GM18868 (cell line): ENCODE measurements around the gene UBA52.

Experiments used
- ATAC-seq: cut with Tn5 transposase; IDR thresholded peaks from one replicate; pipeline ENCODE4 v1.9.1; 2021; ENCODE audit warnings: mild to moderate bottlenecking, moderate library complexity; ENCODE audit not compliant: unreplicated experiment

The UBA52 gene

GRCh38 chr19:18551631-18552030 lies 20.0 kb upstream of the UBA52 start:
- ATAC-seq = no peak

DNA sequence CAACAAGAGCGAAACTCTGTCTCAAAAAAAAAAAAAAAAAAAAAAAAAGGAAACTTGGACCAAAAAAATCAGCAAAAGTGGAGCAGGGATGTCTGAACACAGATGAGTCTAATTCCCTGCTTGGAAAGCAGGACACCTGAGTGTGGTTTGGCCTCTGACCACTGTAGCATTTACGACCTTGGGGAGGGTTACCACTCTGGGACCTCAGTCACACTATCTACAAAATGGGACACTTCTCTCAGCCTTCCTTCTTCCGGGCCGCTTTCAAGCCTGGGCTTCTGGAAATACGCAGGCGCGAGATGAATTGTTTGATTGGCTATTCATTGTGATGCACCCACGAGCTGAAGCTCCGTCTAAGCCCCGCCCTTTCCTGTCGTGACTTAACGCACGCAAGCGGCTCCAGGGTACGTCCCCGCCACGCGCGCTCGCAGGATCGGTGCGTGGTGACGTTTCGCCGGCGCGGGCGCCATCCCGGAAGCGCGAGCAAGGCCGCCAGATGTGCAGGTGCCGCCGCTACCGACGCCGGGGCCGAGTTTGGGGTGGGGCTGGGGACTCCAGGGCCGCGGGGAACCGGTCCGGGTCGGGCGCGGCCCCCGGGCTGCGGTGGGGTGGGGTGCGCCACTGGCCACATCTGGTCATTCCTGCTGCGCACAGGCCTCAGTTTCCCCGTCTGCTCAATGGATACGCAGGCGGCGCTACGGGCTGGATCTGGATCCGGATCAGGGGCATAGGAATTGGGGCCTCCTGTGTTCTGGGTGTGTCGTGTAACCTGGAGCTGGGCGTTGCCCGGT lies 14.1 kb upstream of the UBA52 start, which contains the start of gene KXD1:
KXD1 (plus strand) TSS at position 460 of the 791 bp plus-strand sequence. CDS start 4,187 bp downstream, outside the sequence.
- ATAC-seq = peak; percentile 90

- no peak for ATAC-seq
Measured at GRCh38 chr19:18558202-18558555, 13.5 kb upstream of the UBA52 start.

GRCh38 chr19:18558604-18559003 lies 13.1 kb upstream of the UBA52 start:
- no peak for ATAC-seq

DNA sequence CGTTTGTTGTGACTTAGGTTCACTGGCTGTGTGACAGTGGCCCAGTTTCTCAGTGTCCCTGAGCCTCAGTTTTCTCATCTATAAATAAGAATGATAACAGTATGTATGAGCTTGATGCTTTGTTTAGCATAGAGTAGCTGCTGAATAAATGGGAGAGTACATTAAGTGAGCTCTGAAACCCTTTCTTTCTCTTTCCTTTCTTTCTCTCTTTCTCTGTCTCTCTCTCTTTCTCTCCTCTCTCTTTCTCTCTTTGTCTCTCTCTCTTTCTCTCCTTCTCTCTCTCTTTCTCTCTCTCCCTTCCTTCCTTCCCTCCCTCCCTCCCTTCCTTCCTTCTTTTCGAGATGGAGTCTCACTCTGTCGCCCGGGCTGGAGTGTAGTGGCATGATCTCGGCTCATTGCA lies 12.0 kb upstream of the UBA52 start:
- no peak for ATAC-seq

DNA sequence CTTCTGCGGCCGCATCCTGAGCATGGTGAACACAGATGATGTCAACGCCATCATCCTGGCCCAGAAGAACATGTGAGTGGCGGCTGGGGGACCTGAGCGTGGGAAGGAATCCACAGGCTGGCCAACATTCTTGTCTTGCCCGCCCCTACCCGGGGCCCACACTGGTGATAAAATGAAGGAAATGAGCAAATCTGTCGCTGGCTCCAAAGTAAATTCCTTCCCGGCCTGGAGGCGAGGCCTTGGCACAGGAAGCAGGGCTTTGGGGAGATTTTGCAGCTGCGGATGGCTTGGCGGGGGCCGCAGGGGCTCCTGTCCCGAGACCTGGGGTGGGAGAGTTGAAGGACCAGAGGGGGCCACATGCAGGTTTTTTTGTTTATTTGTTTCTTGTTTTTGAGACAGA lies 9.6 kb upstream of the UBA52 start:
- no peak for ATAC-seq

DNA sequence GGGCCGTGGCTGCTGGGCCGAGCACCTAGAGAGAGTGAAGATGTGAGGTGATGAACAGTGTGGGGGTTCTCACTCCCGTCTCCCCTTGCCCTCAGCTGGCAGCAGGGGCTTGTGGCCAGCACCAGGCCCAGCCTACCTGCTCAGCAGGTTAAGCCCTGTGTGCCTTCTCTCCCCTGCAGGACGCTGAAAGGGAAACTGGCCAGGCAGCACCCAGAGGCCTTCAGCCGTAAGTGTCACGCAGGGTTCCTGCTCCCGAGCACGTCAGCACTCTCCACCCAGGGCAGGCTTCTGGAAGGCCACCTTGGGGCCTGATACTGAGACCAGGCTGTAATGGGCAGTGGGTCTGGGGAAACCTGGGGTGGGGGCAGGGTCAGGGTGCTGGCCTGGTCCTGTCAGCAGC lies 4.7 kb upstream of the UBA52 start:
- no peak for ATAC-seq

- ATAC-seq = no peak
Measured at GRCh38 chr19:18568367-18568766, 3.3 kb upstream of the UBA52 start.

- ATAC-seq = no peak
Measured at GRCh38 chr19:18574691-18575291, 3.1 kb downstream of the UBA52 start.

- no peak for ATAC-seq
Measured at GRCh38 chr19:18576383-18576782, 4.7 kb downstream of the UBA52 start.

DNA sequence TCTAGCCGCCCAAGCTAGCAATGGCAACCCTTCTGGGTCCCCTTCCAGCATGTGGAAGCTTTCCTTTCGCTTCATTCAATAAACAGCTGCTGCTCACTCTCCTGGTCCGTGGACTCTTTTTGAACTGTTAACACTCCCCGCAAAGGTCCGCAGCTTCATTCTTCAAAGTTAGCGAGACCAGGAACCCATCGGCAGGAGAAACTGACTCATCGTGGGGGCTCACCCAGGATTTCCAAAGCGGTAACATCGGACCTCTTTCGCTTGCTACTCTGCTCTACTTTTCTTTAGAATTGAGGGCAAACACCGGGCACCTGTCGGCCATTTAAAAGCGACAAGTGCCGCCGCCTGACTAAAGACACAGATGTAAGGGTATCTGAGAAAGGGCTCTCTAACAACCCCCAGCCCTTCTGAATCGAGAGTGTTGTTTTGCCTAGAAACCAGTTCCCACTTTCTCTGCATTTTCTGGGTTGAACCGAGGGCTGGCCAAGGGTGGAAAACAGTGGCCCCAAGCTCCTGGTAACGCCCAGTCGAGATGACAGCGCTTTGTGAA lies 5.8 kb downstream of the UBA52 start:
- no peak for ATAC-seq

GRCh38 chr19:18580311-18580710 lies 8.7 kb downstream of the UBA52 start:
- no peak for ATAC-seq

DNA sequence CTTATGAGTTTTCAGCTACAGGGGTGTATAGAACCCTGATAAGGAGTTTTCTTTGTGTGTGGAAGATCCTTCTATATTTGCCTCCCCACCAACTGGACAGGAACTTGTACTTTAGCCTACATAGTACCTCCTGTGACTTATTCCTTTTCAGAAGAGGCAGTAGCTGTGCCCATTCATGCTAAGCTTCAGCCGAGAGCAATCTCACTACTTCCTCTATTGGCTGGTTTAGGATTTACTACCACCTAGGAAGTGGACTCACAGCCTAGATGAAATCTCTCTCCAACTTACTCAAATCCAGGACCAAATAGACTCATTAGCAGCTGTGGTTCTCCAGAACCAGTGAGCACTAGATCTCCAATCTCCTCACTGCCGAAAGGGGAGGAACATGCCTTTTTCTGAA lies 14.6 kb downstream of the UBA52 start:
- no peak for ATAC-seq

GRCh38 chr19:18587561-18587960 lies 15.9 kb downstream of the UBA52 start:
- no peak for ATAC-seq

- ATAC-seq = peak; percentile 11
Measured at GRCh38 chr19:18587962-18588610, 16.4 kb downstream of the UBA52 start.

- ATAC-seq = peak; percentile 79
Measured at GRCh38 chr19:18588611-18589379, 17.1 kb downstream of the UBA52 start, which contains the start of gene REX1BD. TSS of gene REX1BD (plus strand) at chr19:18588798. CDS start at chr19:18588802, 4 bp downstream.

DNA sequence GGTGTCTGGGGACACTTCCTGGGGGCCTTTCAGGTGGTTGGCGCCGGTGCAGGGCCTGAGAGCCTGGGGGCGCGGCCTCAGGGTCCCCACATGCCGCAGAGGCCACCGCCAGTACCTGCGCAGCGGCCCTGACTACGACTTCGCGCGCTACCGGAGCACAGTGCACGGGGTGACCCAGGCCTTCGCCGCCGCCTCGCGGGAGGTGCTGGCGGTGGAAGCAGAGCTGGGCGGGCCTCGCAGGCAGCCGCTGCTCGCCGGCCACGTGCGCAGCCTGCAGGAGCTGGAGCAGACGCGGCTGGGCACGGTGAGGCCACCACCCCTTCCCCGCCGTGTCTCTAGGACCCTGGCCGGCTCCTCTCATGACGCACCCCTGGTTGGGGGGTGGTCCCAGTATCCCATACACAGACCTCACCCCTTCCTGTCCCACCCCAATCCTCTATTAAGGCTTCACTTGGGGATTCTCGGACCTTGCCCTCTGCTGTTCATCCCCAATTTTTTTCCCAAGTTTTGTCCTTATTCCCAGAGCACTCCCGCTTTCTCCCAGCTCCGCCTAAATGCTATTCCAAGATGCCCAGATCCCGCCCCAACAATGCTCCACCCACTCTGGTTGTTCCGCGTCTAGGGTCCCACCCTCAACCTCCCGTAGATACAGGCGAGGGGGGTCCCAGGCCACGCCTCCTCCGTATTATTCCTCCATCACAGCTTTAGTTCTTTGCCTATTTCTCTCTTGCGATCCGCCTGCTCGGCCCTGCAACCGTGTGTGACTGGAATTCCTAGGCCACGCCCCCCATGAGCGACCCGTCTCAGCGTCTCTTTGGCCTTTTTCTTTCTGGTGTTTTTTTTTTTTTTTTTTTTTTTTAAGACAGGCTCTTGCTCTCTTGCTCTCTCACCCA lies 18.0 kb downstream of the UBA52 start:
- ATAC-seq = peak; percentile 26

DNA sequence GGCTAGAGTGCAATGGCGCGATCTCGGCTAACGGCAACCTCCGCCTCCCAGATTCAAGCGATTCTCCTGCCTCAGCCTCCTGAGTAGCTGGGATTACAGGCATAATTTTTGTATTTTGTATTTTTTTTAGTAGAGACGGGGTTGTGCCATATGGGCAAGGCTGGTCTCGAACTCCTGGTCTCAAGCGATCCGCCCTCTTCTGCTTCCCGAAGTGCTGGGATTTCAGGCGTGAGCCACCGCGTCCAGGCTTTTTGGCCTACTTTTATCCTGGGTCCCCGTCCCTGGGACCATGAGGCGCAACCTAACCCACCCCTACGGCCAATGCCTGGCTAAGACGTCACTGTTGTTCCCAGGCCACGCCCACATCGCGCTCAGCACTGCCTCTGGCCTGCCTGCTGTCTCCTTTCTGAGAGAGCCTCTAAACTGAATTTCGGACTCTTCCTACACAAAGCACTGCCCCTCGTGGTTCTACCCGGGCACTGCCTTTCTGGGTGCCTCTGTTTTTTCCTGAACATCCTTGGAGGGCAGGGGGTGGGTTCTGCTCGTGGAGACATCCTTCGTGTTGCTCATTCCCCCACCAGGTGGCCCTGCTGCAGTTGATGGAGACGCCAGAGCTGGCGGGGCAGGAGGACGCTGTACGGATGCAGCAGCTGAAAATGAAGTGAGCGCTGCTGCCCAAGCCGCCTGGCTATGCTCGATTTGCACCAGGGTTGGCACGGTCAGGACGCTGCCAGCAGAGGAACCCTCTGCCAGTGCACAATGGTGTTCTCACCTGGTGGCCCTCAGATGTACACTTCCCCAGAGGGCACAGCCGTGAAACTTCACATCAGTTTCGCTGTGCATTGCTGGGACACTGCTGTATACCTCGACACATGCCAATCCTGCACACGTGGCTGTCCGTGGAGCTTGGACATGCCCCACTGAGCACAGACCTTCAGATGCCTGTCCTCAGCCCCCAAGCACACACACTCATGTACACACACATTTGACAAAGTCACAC lies 18.9 kb downstream of the UBA52 start:
- no peak for ATAC-seq
